Measurements from ENCODE around the gene GNAZ.

GNAZ gene

GRCh38 chr22:23094695-23095681 lies 24.7 kb downstream of the GNAZ start:
- peaks cover 2% of the 10 kb centered on the region for H3K36me3 ChIP-seq (ENCODE audit: control insufficient read depth, insufficient read depth, low read length)
- H3K9me3 ChIP-seq (ENCODE audit: control insufficient read depth, insufficient read depth, low read length), result no peaks in the 10 kb centered on the region
- no peaks in the 10 kb centered on the region for H3K4me1 ChIP-seq (ENCODE audit: control insufficient read depth, insufficient read depth, low read length)
- no peak overlapping the region for H3K4me3 ChIP-seq (ENCODE audit: low read depth, low read length)
- H3K9ac ChIP-seq (ENCODE audit: low read depth, low read length), result no peak overlapping the region
- H3K27me3 ChIP-seq (ENCODE audit: control insufficient read depth, insufficient read depth, low read length), result no peaks in the 10 kb centered on the region

GRCh38 chr22:23095733-23096342 lies 25.5 kb downstream of the GNAZ start:
- Histone ChIP-seq H3K4me3 (ENCODE audit: low read depth, low read length) (no peak overlapping the region), H3K9me3 (ENCODE audit: control insufficient read depth, insufficient read depth, low read length) (no peaks in the 10 kb centered on the region), H3K9ac (ENCODE audit: low read depth, low read length) (no peak overlapping the region), H3K27me3 (ENCODE audit: control insufficient read depth, insufficient read depth, low read length) (no peaks in the 10 kb centered on the region), H3K36me3 (ENCODE audit: control insufficient read depth, insufficient read depth, low read length) (peaks cover 2% of the 10 kb centered on the region), H3K4me1 (ENCODE audit: control insufficient read depth, insufficient read depth, low read length) (no peaks in the 10 kb centered on the region)

- Histone ChIP-seq H3K9me3 (ENCODE audit: control insufficient read depth, insufficient read depth, low read length) (no peaks in the 10 kb centered on the region), H3K4me1 (ENCODE audit: control insufficient read depth, insufficient read depth, low read length) (no peaks in the 10 kb centered on the region), H3K9ac (ENCODE audit: low read depth, low read length) (no peak overlapping the region), H3K4me3 (ENCODE audit: low read depth, low read length) (no peak overlapping the region), H3K36me3 (ENCODE audit: control insufficient read depth, insufficient read depth, low read length) (peaks cover 2% of the 10 kb centered on the region), H3K27me3 (ENCODE audit: control insufficient read depth, insufficient read depth, low read length) (no peaks in the 10 kb centered on the region)
Observed at GRCh38 chr22:23097412-23098229, 27.3 kb downstream of the GNAZ start.

- Histone ChIP-seq H3K4me1 (ENCODE audit: control insufficient read depth, insufficient read depth, low read length) (no peaks in the 10 kb centered on the region), H3K36me3 (ENCODE audit: control insufficient read depth, insufficient read depth, low read length) (peaks cover 2% of the 10 kb centered on the region), H3K4me3 (ENCODE audit: low read depth, low read length) (no peak overlapping the region), H3K9ac (ENCODE audit: low read depth, low read length) (no peak overlapping the region), H3K27me3 (ENCODE audit: control insufficient read depth, insufficient read depth, low read length) (no peaks in the 10 kb centered on the region), H3K9me3 (ENCODE audit: control insufficient read depth, insufficient read depth, low read length) (no peaks in the 10 kb centered on the region)
Observed at GRCh38 chr22:23098230-23098705, 27.9 kb downstream of the GNAZ start.

GRCh38 chr22:23098718-23099530 lies 28.6 kb downstream of the GNAZ start:
- no peaks in the 10 kb centered on the region for H3K4me1 ChIP-seq (ENCODE audit: control insufficient read depth, insufficient read depth, low read length)
- H3K9me3 ChIP-seq (ENCODE audit: control insufficient read depth, insufficient read depth, low read length), result no peaks in the 10 kb centered on the region
- no peaks in the 10 kb centered on the region for H3K27me3 ChIP-seq (ENCODE audit: control insufficient read depth, insufficient read depth, low read length)
- no peak overlapping the region for H3K4me3 ChIP-seq (ENCODE audit: low read depth, low read length)
- no peak overlapping the region for H3K9ac ChIP-seq (ENCODE audit: low read depth, low read length)
- peaks cover 2% of the 10 kb centered on the region for H3K36me3 ChIP-seq (ENCODE audit: control insufficient read depth, insufficient read depth, low read length)

GRCh38 chr22:23099531-23099804 lies 29.1 kb downstream of the GNAZ start:
- Histone ChIP-seq H3K27me3 (ENCODE audit: control insufficient read depth, insufficient read depth, low read length) (no peaks in the 10 kb centered on the region), H3K9me3 (ENCODE audit: control insufficient read depth, insufficient read depth, low read length) (no peaks in the 10 kb centered on the region), H3K4me1 (ENCODE audit: control insufficient read depth, insufficient read depth, low read length) (no peaks in the 10 kb centered on the region), H3K36me3 (ENCODE audit: control insufficient read depth, insufficient read depth, low read length) (peaks cover 2% of the 10 kb centered on the region), H3K4me3 (ENCODE audit: low read depth, low read length) (no peak overlapping the region), H3K9ac (ENCODE audit: low read depth, low read length) (no peak overlapping the region)

- Histone ChIP-seq H3K9me3 (ENCODE audit: control insufficient read depth, insufficient read depth, low read length) (no peaks in the 10 kb centered on the region), H3K9ac (ENCODE audit: low read depth, low read length) (no peak overlapping the region), H3K4me3 (ENCODE audit: low read depth, low read length) (no peak overlapping the region), H3K27me3 (ENCODE audit: control insufficient read depth, insufficient read depth, low read length) (no peaks in the 10 kb centered on the region), H3K36me3 (ENCODE audit: control insufficient read depth, insufficient read depth, low read length) (peaks cover 2% of the 10 kb centered on the region), H3K4me1 (ENCODE audit: control insufficient read depth, insufficient read depth, low read length) (no peaks in the 10 kb centered on the region)
Observed at GRCh38 chr22:23100124-23100801, 29.9 kb downstream of the GNAZ start.

- no peak overlapping the region for H3K9ac ChIP-seq (ENCODE audit: low read depth, low read length)
- H3K4me1 ChIP-seq (ENCODE audit: control insufficient read depth, insufficient read depth, low read length), result no peaks in the 10 kb centered on the region
- H3K4me3 ChIP-seq (ENCODE audit: low read depth, low read length), result no peak overlapping the region
- no peaks in the 10 kb centered on the region for H3K9me3 ChIP-seq (ENCODE audit: control insufficient read depth, insufficient read depth, low read length)
- no peaks in the 10 kb centered on the region for H3K36me3 ChIP-seq (ENCODE audit: control insufficient read depth, insufficient read depth, low read length)
- no peaks in the 10 kb centered on the region for H3K27me3 ChIP-seq (ENCODE audit: control insufficient read depth, insufficient read depth, low read length)
Observed at GRCh38 chr22:23101524-23101923, 31.2 kb downstream of the GNAZ start.

- no peaks in the 10 kb centered on the region for H3K27me3 ChIP-seq (ENCODE audit: control insufficient read depth, insufficient read depth, low read length)
- H3K4me1 ChIP-seq (ENCODE audit: control insufficient read depth, insufficient read depth, low read length), result no peaks in the 10 kb centered on the region
- H3K4me3 ChIP-seq (ENCODE audit: low read depth, low read length), result no peak overlapping the region
- no peaks in the 10 kb centered on the region for H3K9me3 ChIP-seq (ENCODE audit: control insufficient read depth, insufficient read depth, low read length)
- no peak overlapping the region for H3K9ac ChIP-seq (ENCODE audit: low read depth, low read length)
- H3K36me3 ChIP-seq (ENCODE audit: control insufficient read depth, insufficient read depth, low read length), result no peaks in the 10 kb centered on the region
Observed at GRCh38 chr22:23102002-23102655, 31.8 kb downstream of the GNAZ start.

GRCh38 chr22:23102776-23103175 lies 32.5 kb downstream of the GNAZ start:
- H3K9me3 ChIP-seq (ENCODE audit: control insufficient read depth, insufficient read depth, low read length), result no peaks in the 10 kb centered on the region
- H3K27me3 ChIP-seq (ENCODE audit: control insufficient read depth, insufficient read depth, low read length), result no peaks in the 10 kb centered on the region
- H3K4me1 ChIP-seq (ENCODE audit: control insufficient read depth, insufficient read depth, low read length), result no peaks in the 10 kb centered on the region
- no peak overlapping the region for H3K9ac ChIP-seq (ENCODE audit: low read depth, low read length)
- no peaks in the 10 kb centered on the region for H3K36me3 ChIP-seq (ENCODE audit: control insufficient read depth, insufficient read depth, low read length)
- no peak overlapping the region for H3K4me3 ChIP-seq (ENCODE audit: low read depth, low read length)

All from iPS-15b (cell line).